Muscle layer of duodenum (tissue), 2 donors: ENCODE results near the gene SF3B6.

Experiments used
- H3K27ac ChIP-seq: one replicate; pipeline ENCODE4 v1.7.0; 2013; ENCODE audit warnings: mild to moderate bottlenecking, low read length
- H3K27me3 ChIP-seq: one replicate; pipeline ENCODE4 v1.7.0; 2013; ENCODE audit warnings: low read depth, mild to moderate bottlenecking, control low read depth, low read length
- H3K36me3 ChIP-seq, 2 donors: one replicate each; pipeline ENCODE4 v1.7.0; 2013; ENCODE audit warnings: low read length in 2 of 2, control low read depth in 1 of 2, mild to moderate bottlenecking in 1 of 2; ENCODE audit not compliant: insufficient read depth in 2 of 2, control insufficient read depth in 1 of 2
- H3K4me1 ChIP-seq, 2 donors: one replicate each; pipeline ENCODE4 v1.7.0; 2013; ENCODE audit warnings: low read length in 2 of 2, mild to moderate bottlenecking in 2 of 2, control low read depth in 1 of 2, moderate library complexity in 1 of 2; ENCODE audit not compliant: insufficient read depth in 2 of 2, control insufficient read depth in 1 of 2
- H3K4me3 ChIP-seq, 2 donors: one replicate each; pipeline ENCODE4 v1.7.0; 2013; ENCODE audit warnings: low read length in 2 of 2, low read depth in 1 of 2, mild to moderate bottlenecking in 1 of 2
- H3K9me3 ChIP-seq, 2 donors: one replicate each; pipeline ENCODE4 v1.7.0; 2013; ENCODE audit warnings: low read length in 2 of 2, control low read depth in 1 of 2, mild to moderate bottlenecking in 1 of 2; ENCODE audit not compliant: control insufficient read depth in 1 of 2
- donor health status: healthy.

Gene SF3B6

GRCh38 chr2:24088821-24089359, 12.8 kb upstream of the SF3B6 start:
- Histone ChIP-seq H3K27ac (no peak overlapping the region), H3K9me3 (no peaks in the 10 kb centered on the region), H3K27me3 (no peaks in the 10 kb centered on the region), H3K36me3 (peaks cover 4 to 6% of the 10 kb centered on the region in 2 donors), H3K4me1 (peaks cover 0 to 8% of the 10 kb centered on the region in 2 donors), H3K4me3 (no peak overlapping the region)

- Histone ChIP-seq H3K27ac (no peak overlapping the region), H3K36me3 (peaks cover 4 to 6% of the 10 kb centered on the region in 2 donors), H3K9me3 (no peaks in the 10 kb centered on the region), H3K4me3 (no peak overlapping the region), H3K27me3 (no peaks in the 10 kb centered on the region), H3K4me1 (peaks cover 7 to 20% of the 10 kb centered on the region in 2 donors)
These were observed 10.9 kb upstream of the SF3B6 start for GRCh38 chr2:24087032-24087431.

GRCh38 chr2:24086241-24086640, 10.1 kb upstream of the SF3B6 start:
- peaks cover 7 to 10% of the 10 kb centered on the region in 2 donors for H3K36me3 ChIP-seq
- no peaks in the 10 kb centered on the region for H3K27me3 ChIP-seq
- H3K9me3 ChIP-seq, result no peaks in the 10 kb centered on the region
- H3K27ac ChIP-seq, result no peak overlapping the region
- H3K4me1 ChIP-seq, result peaks cover 7 to 20% of the 10 kb centered on the region in 2 donors
- no peak overlapping the region for H3K4me3 ChIP-seq

- peak overlapping the region; percentile 72 to 83 for H3K4me3 ChIP-seq
- H3K36me3 ChIP-seq, result peaks cover 13 to 20% of the 10 kb centered on the region in 2 donors
- no peaks in the 10 kb centered on the region for H3K9me3 ChIP-seq
- H3K27ac ChIP-seq, result peak overlapping the region; percentile 90
- H3K27me3 ChIP-seq, result no peaks in the 10 kb centered on the region
- H3K4me1 ChIP-seq, result peaks cover 7 to 20% of the 10 kb centered on the region in 2 donors
These were observed 9.0 kb upstream of the SF3B6 start for GRCh38 chr2:24085200-24085489.

- H3K27me3 ChIP-seq, result no peaks in the 10 kb centered on the region
- H3K4me1 ChIP-seq, result peaks cover 7 to 20% of the 10 kb centered on the region in 2 donors
- peak within 1 kb of the TSS; percentile 90 for H3K27ac ChIP-seq
- H3K4me3 ChIP-seq, result peak within 1 kb of the TSS; percentile 72 to 83
- H3K9me3 ChIP-seq, result no peaks in the 10 kb centered on the region
- H3K36me3 ChIP-seq, result peaks cover 15 to 24% of the 10 kb centered on the region in 2 donors
These were observed 8.5 kb upstream of the SF3B6 start, which contains the start of gene TP53I3 for GRCh38 chr2:24084386-24085199. Gene TP53I3, minus strand, starts transcription at chr2:24084834. Its CDS starts 508 bp downstream, at chr2:24084326.

GRCh38 chr2:24083567-24084385, 7.7 kb upstream of the SF3B6 start:
- H3K9me3 ChIP-seq, result no peaks in the 10 kb centered on the region
- peaks cover 7 to 20% of the 10 kb centered on the region in 2 donors for H3K4me1 ChIP-seq
- no peaks in the 10 kb centered on the region for H3K27me3 ChIP-seq
- H3K36me3 ChIP-seq, result peaks cover 19 to 26% of the 10 kb centered on the region in 2 donors
- peak overlapping the region; percentile 56 to 72 for H3K4me3 ChIP-seq
- peak overlapping the region; percentile 85 for H3K27ac ChIP-seq

- H3K4me3 ChIP-seq, result peak overlapping the region; percentile 56 to 72
- H3K9me3 ChIP-seq, result no peaks in the 10 kb centered on the region
These were observed 6.9 kb upstream of the SF3B6 start for GRCh38 chr2:24082787-24083566.

GRCh38 chr2:24080701-24081100, 4.6 kb upstream of the SF3B6 start:
- H3K9me3 ChIP-seq, result no peaks in the 10 kb centered on the region
- no peak overlapping the region for H3K27ac ChIP-seq
- H3K27me3 ChIP-seq, result no peaks in the 10 kb centered on the region
- no peak overlapping the region for H3K4me3 ChIP-seq
- peaks cover 14 to 26% of the 10 kb centered on the region in 2 donors for H3K36me3 ChIP-seq
- peaks cover 7 to 29% of the 10 kb centered on the region in 2 donors for H3K4me1 ChIP-seq

More at GRCh38 chr2:24082787-24083566, 6.9 kb upstream of the SF3B6 start:
- Histone ChIP-seq H3K27ac (peak overlapping the region; percentile 85), H3K4me1 (peaks cover 7 to 22% of the 10 kb centered on the region in 2 donors), H3K36me3 (peaks cover 19 to 26% of the 10 kb centered on the region in 2 donors), H3K27me3 (no peaks in the 10 kb centered on the region)

GRCh38 chr2:24077879-24078278, 1.8 kb upstream of the SF3B6 start:
- Histone ChIP-seq H3K4me1 (peaks cover 0 to 19% of the 10 kb centered on the region in 2 donors), H3K27ac (peak overlapping the region; percentile 90), H3K36me3 (peaks cover 19 to 25% of the 10 kb centered on the region in 2 donors), H3K27me3 (no peaks in the 10 kb centered on the region), H3K9me3 (no peaks in the 10 kb centered on the region), H3K4me3 (peak overlapping the region; percentile 94 to 96)

GRCh38 chr2:24077535-24077877, 1.4 kb upstream of the SF3B6 start:
- peaks cover 22 to 29% of the 10 kb centered on the region in 2 donors for H3K36me3 ChIP-seq

More at GRCh38 chr2:24077535-24077877, 1.4 kb upstream of the SF3B6 start:
- Histone ChIP-seq H3K27me3 (no peaks in the 10 kb centered on the region), H3K9me3 (no peaks in the 10 kb centered on the region), H3K4me1 (peaks cover 0 to 17% of the 10 kb centered on the region in 2 donors), H3K27ac (peak overlapping the region; percentile 90), H3K4me3 (peak overlapping the region; percentile 94 to 96)
